Endothelial cell of umbilical vein (primary cell): ENCODE results near the gene CYP19A1. TPM values are rescaled to one million over a fixed set of nuclear protein-coding genes. Genes with fewer than 3 reads are reported as not detected.

Experiments used
- BruUV-seq: library from RNA; stranded (reverse); fragments of 400-500 nt; replicated peaks from 2 replicates; lab custom pipeline; 2021; lab: Mats Ljungman, UMichigan
- CTCF ChIA-PET: fragments of 300-600, 350-600 bp; sonication (Branson Sonifier 250); formaldehyde crosslinking; loops from one replicate; lab custom pipeline; 2021; ENCODE audit warnings: antibody characterized with exemption, inconsistent platforms; lab: Charles Lee
- POLR2A ChIA-PET: fragments of 300-600, 350-600 bp; sonication (Branson Sonifier 250); formaldehyde crosslinking; loops from one replicate; lab custom pipeline; 2021; ENCODE audit warnings: antibody characterized with exemption, inconsistent platforms; lab: Charles Lee
- DNase-seq: peaks from one replicate; pipeline ENCODE4 v3.0.0-alpha.2; 2011; ENCODE audit warnings: low read depth, low spot score
- FAIRE-seq: peaks from 2 replicates; lab custom pipeline; 2011; peaks lifted over from hg19 to GRCh38; lab: Jason Lieb, UNC
- H2AFZ ChIP-seq: 2 replicates; pipeline ENCODE4 v1.6.0; 2012; ENCODE audit warnings: low read depth, low read length, control low read depth, inconsistent platforms
- H3K27ac ChIP-seq: 2 replicates; pipeline ENCODE4 v1.5.1; 2011; ENCODE audit warnings: low read depth, mild to moderate bottlenecking, control low read depth, low read length, moderate library complexity; ENCODE audit not compliant: insufficient read depth
- H3K27me3 ChIP-seq, 2 experiments: 2 replicates each; pipeline versions ENCODE4 v1.6.0 to v1.6.1; 2011; ENCODE audit warnings: low read length in 2 of 2, mixed read lengths in 1 of 2; ENCODE audit not compliant: control insufficient read depth in 2 of 2, insufficient read depth in 2 of 2
- H3K36me3 ChIP-seq, 2 experiments: 2 replicates in 1 of 2; 3 replicates in 1 of 2; pipeline ENCODE4 v1.5.1; 2011; ENCODE audit warnings: low read length in 2 of 2, mild to moderate bottlenecking in 1 of 2, moderate library complexity in 1 of 2; ENCODE audit not compliant: control insufficient read depth in 2 of 2, insufficient read depth in 2 of 2; ENCODE audit errors: extremely low read depth in 1 of 2
- H3K4me1 ChIP-seq: 3 replicates; pipeline ENCODE4 v1.5.1; 2011; ENCODE audit warnings: mild to moderate bottlenecking, low read length; ENCODE audit not compliant: control insufficient read depth, insufficient read depth; ENCODE audit errors: extremely low read depth
- H3K4me2 ChIP-seq: 2 replicates; pipeline ENCODE4 v1.6.1; 2011; ENCODE audit warnings: low read length, control low read depth, mixed read lengths; ENCODE audit not compliant: insufficient read depth
- H3K4me3 ChIP-seq, 3 experiments: fragments of 200-600 bp in 1 of 3; sonication (generic), shearing (Covaris generic) in 1 of 3; replicated peaks in 1 of 3; 2 replicates each; pipeline ENCODE4 v1.5.1; 2011 to 2016; ENCODE audit warnings: control low read depth in 3 of 3, low read length in 3 of 3, mild to moderate bottlenecking in 2 of 3, inconsistent platforms in 1 of 3, low read depth in 1 of 3, moderate library complexity in 1 of 3; ENCODE audit not compliant: insufficient read depth in 1 of 3
- H3K79me2 ChIP-seq: 2 replicates; pipeline ENCODE4 v1.6.0; 2012; ENCODE audit warnings: low read length, inconsistent platforms; ENCODE audit not compliant: control insufficient read depth, insufficient read depth
- H3K9ac ChIP-seq: replicated peaks from 2 replicates; pipeline ENCODE3; 2011; ENCODE audit warnings: low read length, control low read depth; ENCODE audit not compliant: insufficient read depth; ENCODE audit errors: extremely low read depth
- H3K9me1 ChIP-seq: replicated peaks from 3 replicates; pipeline ENCODE4 v1.6.0; 2011; ENCODE audit warnings: mild to moderate bottlenecking, low read length; ENCODE audit not compliant: control insufficient read depth, insufficient read depth; ENCODE audit errors: extremely low read depth
- H3K9me3 ChIP-seq: replicated peaks from 2 replicates; pipeline ENCODE4 v1.5.1; 2012; ENCODE audit warnings: low read length, inconsistent platforms; ENCODE audit not compliant: control insufficient read depth, insufficient read depth
- H4K20me1 ChIP-seq: replicated peaks from 2 replicates; pipeline ENCODE3; 2011; ENCODE audit warnings: mild to moderate bottlenecking, low read length; ENCODE audit not compliant: control insufficient read depth, insufficient read depth; ENCODE audit errors: extremely low read depth
- CTCF ChIP-seq, 2 donors: IDR thresholded peaks; 1 replicate in 1 of 2; 2 replicates in 1 of 2; pipeline ENCODE4 v1.5.1; 2011; ENCODE audit warnings: low read length in 2 of 2, mild to moderate bottlenecking in 2 of 2, moderate library complexity in 2 of 2, control low read depth in 1 of 2, inconsistent platforms in 1 of 2, low read depth in 1 of 2; ENCODE audit not compliant: insufficient read depth in 1 of 2; ENCODE audit errors: extremely low read depth in 1 of 2
- FOS ChIP-seq: IDR thresholded peaks from 2 replicates; pipeline ENCODE4 v1.6.1; 2011; ENCODE audit warnings: mild to moderate bottlenecking, low read length, moderate library complexity, borderline replicate concordance; ENCODE audit not compliant: insufficient read depth
- POLR2A ChIP-seq: IDR thresholded peaks from 2 replicates; pipeline ENCODE4 v1.6.1; 2012; ENCODE audit warnings: low read depth, mild to moderate bottlenecking, control low read depth, low read length
- dilution Hi-C: fragments of 300-500 bp; cut with MboI; formaldehyde crosslinking; loops from one replicate; pipeline ENCODE4 v1.15.0; 2019; ENCODE audit warnings: low sequenced_read_pairs; ENCODE audit not compliant: extremely low pct_ligation_motif_present
- intact Hi-C: fragments of 100-400 bp; cut with micrococcal nuclease; formaldehyde crosslinking; loops from one replicate; pipeline ENCODE4 v1.10.0; 2022
- polyA plus RNA-seq, 4 experiments: library from polyadenylated mRNA; depleted of rRNA in 3 of 4; stranded (reverse) in 3 of 4; unstranded in 1 of 4; fragments of >200 nt; gene quantifications; 2 replicates each; pipeline versions ENCODE4 v1.2.1 to v1.2.3, GENCODE V29; 2011 to 2012; ENCODE audit warnings: missing spikeins in 1 of 4
- total RNA-seq: library from RNA; stranded (reverse); gene quantifications from 2 replicates; pipeline ENCODE4 v1.2.3, GENCODE V29; 2021

CYP19A1 gene
- total and polyA plus RNA-seq, 2 donors (not counting 3 experiments of a cell fraction or from before 2014, with no cell fraction given), result not detected

DNA sequence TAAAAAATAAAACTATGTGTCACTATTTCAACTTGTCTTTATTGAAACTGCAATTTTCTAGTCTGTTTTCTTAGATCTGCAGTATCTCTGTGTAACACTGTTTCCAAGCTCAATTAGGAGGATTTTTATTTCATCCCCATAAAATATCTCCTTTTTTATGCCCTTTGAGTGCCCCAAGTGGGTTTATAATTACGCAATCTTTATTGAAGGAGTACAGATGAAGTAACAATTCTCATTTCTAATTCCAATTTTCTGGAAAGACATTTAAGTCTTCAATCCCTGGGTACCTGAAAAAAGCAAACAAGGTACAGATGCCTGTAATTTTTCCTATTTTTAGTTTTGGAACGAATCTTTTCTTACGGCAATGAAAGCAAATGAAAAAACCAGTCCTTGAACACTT, 61.3 kb downstream of the CYP19A1 start:
- no peaks in the 10 kb centered on the region for H3K79me2 ChIP-seq
- intact Hi-C loops, result no loop called here
- CTCF ChIA-PET, result interaction anchor here (1.5 kb wide), 1 partner anchor 114 kb away, joined by 5 read pairs; no protein-coding TSS in a partner anchor
- H3K9ac ChIP-seq, result no peak overlapping the region
- H3K9me3 ChIP-seq, result no peaks in the 10 kb centered on the region
- no peak overlapping the region for H3K4me2 ChIP-seq
- no TSS peak for BruUV-seq
- FAIRE-seq (no peak), DNase-seq (no peak)
- no peaks in the 10 kb centered on the region for H3K36me3 ChIP-seq
- no peak overlapping the region for H3K27ac ChIP-seq
- no peak overlapping the region for H2AFZ ChIP-seq
- H3K4me1 ChIP-seq, result no peaks in the 10 kb centered on the region
- no peaks in the 10 kb centered on the region for H3K9me1 ChIP-seq
- dilution Hi-C loops, result no loop called here
- no peaks in the 10 kb centered on the region for H4K20me1 ChIP-seq
- POLR2A ChIA-PET, result no interaction called here
- peaks cover 52 to 75% of the 10 kb centered on the region in 2 experiments for H3K27me3 ChIP-seq
- no peak for TF ChIP-seq POLR2A
- no peak for TF ChIP-seq FOS
- no peak for TF ChIP-seq CTCF (IDR thresholded peaks at IDR 0.05; ENCODE audit: extremely low read depth in 1 of 2, insufficient read depth in 1 of 2, low read depth in 1 of 2, low read length in 2 of 2)
- H3K4me3 ChIP-seq, result no peak overlapping the region

- Histone ChIP-seq H3K27me3 (peaks cover 46 to 80% of the 10 kb centered on the region in 2 experiments), H3K4me1 (no peaks in the 10 kb centered on the region), H2AFZ (no peak overlapping the region), H3K4me3 (no peak overlapping the region), H3K9me3 (no peaks in the 10 kb centered on the region), H3K4me2 (no peak overlapping the region), H3K79me2 (no peaks in the 10 kb centered on the region), H4K20me1 (no peaks in the 10 kb centered on the region), H3K36me3 (no peaks in the 10 kb centered on the region), H3K9me1 (no peaks in the 10 kb centered on the region), H3K27ac (no peak overlapping the region), H3K9ac (no peak overlapping the region)
- intact Hi-C loops (no loop called here), dilution Hi-C loops (no loop called here)
- ChIA-PET POLR2A (no interaction called here), CTCF (interaction anchor here (1.3 kb wide), 1 partner anchor 108 kb away, joined by 3 read pairs; no protein-coding TSS in a partner anchor)
- FAIRE-seq, result no peak
- BruUV-seq, result no TSS peak
- no peak for TF ChIP-seq POLR2A
- DNase-seq, result no peak
Measured at GRCh38 chr15:51274956-51275355, 63.4 kb downstream of the CYP19A1 start.
